Measurements from ENCODE around the gene ARL6IP4. TPM values are rescaled to one million over a fixed set of nuclear protein-coding genes. Genes with fewer than 3 reads are reported as not detected.

Gene ARL6IP4
- total RNA-seq, 4 donors from 2014 or later: 129 to 188 (median 167) TPM

DNA sequence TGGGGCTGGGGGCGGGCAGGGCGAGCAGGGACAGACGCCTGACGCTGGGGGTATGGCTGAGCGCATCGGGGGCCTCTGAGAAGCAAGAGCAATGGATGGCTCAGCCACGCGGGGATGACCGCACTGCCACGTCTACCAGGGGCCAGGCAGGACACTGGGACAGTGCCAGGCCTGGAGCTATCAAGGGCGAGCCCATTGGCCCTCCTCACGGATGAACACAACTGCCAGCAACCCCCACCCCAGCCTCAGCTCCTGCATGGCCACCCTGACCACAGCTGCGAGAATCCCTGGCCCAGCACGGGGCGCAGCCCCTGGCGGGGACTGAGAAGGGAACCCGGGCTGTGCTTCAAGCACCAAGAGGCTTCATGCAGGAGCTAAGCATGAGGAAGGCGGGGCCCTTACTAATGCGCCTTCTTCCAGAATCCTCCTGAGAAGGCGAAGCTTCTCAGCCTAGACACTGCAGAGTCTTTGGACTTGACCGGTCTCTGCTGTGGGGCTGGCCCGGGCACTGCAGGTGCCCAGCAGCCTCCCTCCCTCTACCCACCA is 9.5 kb downstream of the ARL6IP4 start:
- 90 to 94% methylated on average over 14 to 22 of the region's 22 CpGs for WGBS, 2 donors
- no peak overlapping the region for H3K4me3 ChIP-seq (ENCODE audit: low read depth, poor library complexity, severe bottlenecking)
- DNase-seq (ENCODE audit: low spot score in 2 of 2): no peak
- no peak for TF ChIP-seq POLR2A (IDR thresholded peaks at IDR 0.05)
- no peak for TF ChIP-seq CTCF (IDR thresholded peaks at IDR 0.05)
- intact Hi-C loops (cut with DNase I; ENCODE audit: low total_unique reads): no loop called here

GRCh38 chr12:122990561-122990960 is 10.1 kb downstream of the ARL6IP4 start:
- TF ChIP-seq CTCF (IDR thresholded peaks at IDR 0.05) (no peak), POLR2A (IDR thresholded peaks at IDR 0.05) (no peak)
- DNase-seq (ENCODE audit: low spot score in 2 of 2): no peak
- WGBS, 2 donors: 84 to 85% methylated on average over 5 to 13 of the region's 13 CpGs
- intact Hi-C loops (cut with DNase I; ENCODE audit: low total_unique reads): no loop called here
- H3K4me3 ChIP-seq (ENCODE audit: low read depth, poor library complexity, severe bottlenecking): no peak overlapping the region

DNA sequence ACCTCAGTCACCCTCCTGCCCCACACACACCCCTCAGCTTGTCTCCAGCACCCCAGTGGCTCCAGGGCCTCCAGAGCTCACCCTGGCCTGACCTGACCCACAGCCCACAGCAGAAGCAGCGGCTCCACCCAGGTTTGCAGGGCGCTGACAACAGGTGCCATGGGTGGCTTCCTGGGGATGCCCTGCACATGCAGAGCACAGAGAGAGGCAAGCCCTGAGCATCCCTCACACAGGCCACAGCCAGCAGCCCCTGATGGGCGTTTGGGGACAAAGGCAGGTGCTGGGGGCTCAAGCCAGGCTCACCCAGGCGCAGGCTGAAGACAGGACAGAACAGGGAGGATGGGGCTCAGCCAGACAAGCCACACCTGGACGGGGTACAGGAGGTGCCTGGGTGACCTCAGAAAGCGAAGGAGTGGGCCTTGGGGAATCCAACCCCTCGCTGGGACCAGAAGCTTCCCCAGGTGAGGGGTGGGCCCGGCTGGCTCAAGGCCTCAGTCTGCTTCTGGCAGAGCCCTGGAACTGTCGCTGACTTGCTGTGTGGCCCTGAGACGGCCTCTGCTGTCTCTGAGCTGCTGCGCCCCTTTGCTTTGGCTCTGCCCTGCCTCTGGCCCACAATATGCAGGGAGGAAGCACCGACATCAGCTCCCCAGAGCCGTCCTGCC is 10.6 kb downstream of the ARL6IP4 start:
- no peak for TF ChIP-seq POLR2A (IDR thresholded peaks at IDR 0.05)
- no peak for TF ChIP-seq CTCF (IDR thresholded peaks at IDR 0.05)
- no peak for DNase-seq (ENCODE audit: low spot score in 2 of 2)
- no peak overlapping the region for H3K4me3 ChIP-seq (ENCODE audit: low read depth, poor library complexity, severe bottlenecking)
- intact Hi-C loops (cut with DNase I; ENCODE audit: low total_unique reads): no loop called here
- WGBS, 2 donors: 89 to 94% methylated on average over 11 of the region's 13 CpGs

DNA sequence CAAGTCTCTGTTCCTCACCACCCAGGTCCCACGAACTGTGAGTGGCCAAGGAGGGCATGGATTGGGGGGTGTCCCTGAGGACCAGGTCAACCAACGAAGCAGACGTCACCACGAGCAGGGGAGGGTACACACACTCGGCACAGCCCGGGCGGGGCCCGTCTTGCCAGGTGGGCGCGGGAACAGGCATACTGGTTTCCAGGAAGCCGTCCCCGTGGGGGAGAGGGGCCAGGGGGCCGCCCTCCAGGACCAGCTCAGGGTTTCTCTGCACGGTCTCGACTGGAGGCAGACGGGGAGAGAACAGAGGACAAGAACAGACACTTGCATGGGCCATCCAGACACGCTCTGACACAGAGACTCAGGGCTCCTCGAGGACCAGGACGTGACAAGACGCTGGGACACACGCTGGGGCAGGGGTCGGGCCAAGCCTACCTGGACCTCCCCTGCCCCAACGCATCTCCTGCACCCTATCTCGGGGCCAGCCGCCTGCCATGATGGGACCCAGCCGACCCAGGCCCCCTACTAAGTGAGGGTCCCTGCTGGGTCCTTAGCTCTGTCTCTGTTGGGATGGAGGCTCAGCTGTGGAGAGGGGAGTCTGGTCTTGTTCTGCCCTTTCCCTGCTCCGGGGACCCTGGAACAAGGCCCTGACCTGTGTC is 11.3 kb downstream of the ARL6IP4 start:
- TF ChIP-seq POLR2A (IDR thresholded peaks at IDR 0.05) (no peak), CTCF (IDR thresholded peaks at IDR 0.05) (no peak)
- H3K4me3 ChIP-seq (ENCODE audit: low read depth, poor library complexity, severe bottlenecking): no peak overlapping the region
- 86% methylated on average over 25 to 27 of the region's 27 CpGs for WGBS, 2 donors
- DNase-seq (ENCODE audit: low spot score in 2 of 2): no peak
- intact Hi-C loops (cut with DNase I; ENCODE audit: low total_unique reads): no loop called here

- intact Hi-C loops (cut with DNase I; ENCODE audit: low total_unique reads): no loop called here
- TF ChIP-seq POLR2A (IDR thresholded peaks at IDR 0.05) (no peak), CTCF (IDR thresholded peaks at IDR 0.05) (no peak)
- no peak for DNase-seq (ENCODE audit: low spot score in 2 of 2)
- H3K4me3 ChIP-seq (ENCODE audit: low read depth, poor library complexity, severe bottlenecking): no peak overlapping the region
- WGBS, 2 donors: 82 to 87% methylated on average over 19 of the region's 19 CpGs
Measured at GRCh38 chr12:122992386-122992785, 11.9 kb downstream of the ARL6IP4 start.

All from lower leg skin (tissue), 4 donors.